Thyroid gland (tissue), 4 donors: ENCODE results near the gene FASTKD3.

ENCODE experiments used
- POLR2A ChIP-seq, 2 donors: fragments of 450-650 bp; IDR thresholded peaks; one replicate each; pipeline ENCODE4 v1.6.1; 2017; ENCODE audit warnings: antibody characterized with exemption in 2 of 2, mild to moderate bottlenecking in 2 of 2, moderate library complexity in 1 of 2
- TF ChIP-seq, protein P1 (sequence below), 6 experiments: fragments of 200-600 bp in 3 of 6; fragments of 450-650 bp in 3 of 6; sonication (generic) in 3 of 6; IDR thresholded peaks; one replicate each; pipeline ENCODE4 v1.5.1; 2016 to 2019; ENCODE audit warnings: antibody characterized with exemption in 6 of 6, mild to moderate bottlenecking in 2 of 6, inconsistent platforms in 1 of 6, moderate library complexity in 1 of 6

DNA sequence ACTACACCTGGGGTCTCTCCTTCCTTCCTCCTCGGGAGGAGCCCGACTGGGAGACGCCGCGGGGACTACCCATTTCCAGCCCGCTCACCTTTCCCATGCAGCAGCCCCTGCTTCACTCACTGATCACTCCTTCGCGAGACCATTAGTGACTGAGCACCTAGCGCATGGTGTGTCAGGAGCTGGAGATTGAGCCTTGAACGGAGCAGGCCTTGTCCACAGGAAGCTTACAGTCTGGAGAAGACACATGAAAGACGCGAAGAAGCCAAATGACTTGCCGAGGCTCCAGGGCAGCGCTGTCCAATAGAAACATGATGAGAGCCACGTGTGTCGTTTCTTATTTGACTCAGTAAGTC is 17.6 kb downstream of the FASTKD3 start:
- TF ChIP-seq POLR2A (IDR thresholded peaks at IDR 0.05), result no peak
- TF ChIP-seq, protein P1, sequence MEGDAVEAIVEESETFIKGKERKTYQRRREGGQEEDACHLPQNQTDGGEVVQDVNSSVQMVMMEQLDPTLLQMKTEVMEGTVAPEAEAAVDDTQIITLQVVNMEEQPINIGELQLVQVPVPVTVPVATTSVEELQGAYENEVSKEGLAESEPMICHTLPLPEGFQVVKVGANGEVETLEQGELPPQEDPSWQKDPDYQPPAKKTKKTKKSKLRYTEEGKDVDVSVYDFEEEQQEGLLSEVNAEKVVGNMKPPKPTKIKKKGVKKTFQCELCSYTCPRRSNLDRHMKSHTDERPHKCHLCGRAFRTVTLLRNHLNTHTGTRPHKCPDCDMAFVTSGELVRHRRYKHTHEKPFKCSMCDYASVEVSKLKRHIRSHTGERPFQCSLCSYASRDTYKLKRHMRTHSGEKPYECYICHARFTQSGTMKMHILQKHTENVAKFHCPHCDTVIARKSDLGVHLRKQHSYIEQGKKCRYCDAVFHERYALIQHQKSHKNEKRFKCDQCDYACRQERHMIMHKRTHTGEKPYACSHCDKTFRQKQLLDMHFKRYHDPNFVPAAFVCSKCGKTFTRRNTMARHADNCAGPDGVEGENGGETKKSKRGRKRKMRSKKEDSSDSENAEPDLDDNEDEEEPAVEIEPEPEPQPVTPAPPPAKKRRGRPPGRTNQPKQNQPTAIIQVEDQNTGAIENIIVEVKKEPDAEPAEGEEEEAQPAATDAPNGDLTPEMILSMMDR (IDR thresholded peaks at IDR 0.05), result peak in 1 of 6 experiments; percentile 1
